ENCODE measurements around the gene TAF4.
"Not testable (repeated sequence)": the region's sequence is repeated elsewhere in the genome, so short reads cannot be mapped to it uniquely, and the experiment has no call there.

The TAF4 gene

DNA sequence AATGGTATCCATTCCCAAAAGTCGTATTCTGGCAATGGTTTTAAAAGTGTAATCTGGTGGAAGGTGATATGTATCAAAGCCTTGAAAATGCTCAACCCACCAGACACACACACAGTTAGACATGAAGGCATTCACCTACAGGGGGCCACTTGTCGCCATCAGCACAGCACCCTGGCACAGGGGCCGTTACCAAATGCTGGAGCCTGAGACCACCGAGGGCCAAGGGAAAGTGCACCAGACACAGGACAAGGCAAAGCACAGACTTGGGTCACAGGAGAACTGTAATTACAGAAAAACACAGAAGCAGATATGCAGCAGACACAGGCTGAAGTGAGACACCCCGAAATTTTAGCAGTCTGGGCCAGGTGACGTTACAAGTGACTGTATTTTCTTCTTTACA lies 9.3 kb downstream of the TAF4 start:
- DNase-seq (ENCODE audit: low read depth, low spot score), result no peak
- TF ChIP-seq, protein P1, sequence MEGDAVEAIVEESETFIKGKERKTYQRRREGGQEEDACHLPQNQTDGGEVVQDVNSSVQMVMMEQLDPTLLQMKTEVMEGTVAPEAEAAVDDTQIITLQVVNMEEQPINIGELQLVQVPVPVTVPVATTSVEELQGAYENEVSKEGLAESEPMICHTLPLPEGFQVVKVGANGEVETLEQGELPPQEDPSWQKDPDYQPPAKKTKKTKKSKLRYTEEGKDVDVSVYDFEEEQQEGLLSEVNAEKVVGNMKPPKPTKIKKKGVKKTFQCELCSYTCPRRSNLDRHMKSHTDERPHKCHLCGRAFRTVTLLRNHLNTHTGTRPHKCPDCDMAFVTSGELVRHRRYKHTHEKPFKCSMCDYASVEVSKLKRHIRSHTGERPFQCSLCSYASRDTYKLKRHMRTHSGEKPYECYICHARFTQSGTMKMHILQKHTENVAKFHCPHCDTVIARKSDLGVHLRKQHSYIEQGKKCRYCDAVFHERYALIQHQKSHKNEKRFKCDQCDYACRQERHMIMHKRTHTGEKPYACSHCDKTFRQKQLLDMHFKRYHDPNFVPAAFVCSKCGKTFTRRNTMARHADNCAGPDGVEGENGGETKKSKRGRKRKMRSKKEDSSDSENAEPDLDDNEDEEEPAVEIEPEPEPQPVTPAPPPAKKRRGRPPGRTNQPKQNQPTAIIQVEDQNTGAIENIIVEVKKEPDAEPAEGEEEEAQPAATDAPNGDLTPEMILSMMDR (IDR thresholded peaks at IDR 0.05; ENCODE audit: low read depth, low read length), result no peak
- in situ Hi-C loops (cut with HindIII; ENCODE audit: low sequenced_read_pairs), result no loop called here
- no peak overlapping the region for H3K4me3 ChIP-seq (ENCODE audit: low read depth, low read length)

DNA sequence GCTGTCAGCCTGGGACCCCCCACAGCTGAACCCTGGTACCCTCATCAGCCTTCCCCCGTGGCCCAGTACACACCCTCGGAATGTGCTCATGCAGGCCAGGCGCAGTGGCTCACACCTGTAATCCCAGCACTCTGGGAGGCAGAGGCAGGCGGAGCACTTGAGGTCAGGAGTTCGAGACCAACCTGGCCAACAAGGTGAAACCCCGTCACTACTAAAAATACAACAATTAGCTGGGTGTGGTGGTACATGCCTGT lies 9.9 kb downstream of the TAF4 start:
- DNase-seq (ENCODE audit: low read depth, low spot score); in situ Hi-C loops (cut with HindIII; ENCODE audit: low sequenced_read_pairs); H3K4me3 ChIP-seq (ENCODE audit: low read depth, low read length): not testable (repeated sequence)

DNA sequence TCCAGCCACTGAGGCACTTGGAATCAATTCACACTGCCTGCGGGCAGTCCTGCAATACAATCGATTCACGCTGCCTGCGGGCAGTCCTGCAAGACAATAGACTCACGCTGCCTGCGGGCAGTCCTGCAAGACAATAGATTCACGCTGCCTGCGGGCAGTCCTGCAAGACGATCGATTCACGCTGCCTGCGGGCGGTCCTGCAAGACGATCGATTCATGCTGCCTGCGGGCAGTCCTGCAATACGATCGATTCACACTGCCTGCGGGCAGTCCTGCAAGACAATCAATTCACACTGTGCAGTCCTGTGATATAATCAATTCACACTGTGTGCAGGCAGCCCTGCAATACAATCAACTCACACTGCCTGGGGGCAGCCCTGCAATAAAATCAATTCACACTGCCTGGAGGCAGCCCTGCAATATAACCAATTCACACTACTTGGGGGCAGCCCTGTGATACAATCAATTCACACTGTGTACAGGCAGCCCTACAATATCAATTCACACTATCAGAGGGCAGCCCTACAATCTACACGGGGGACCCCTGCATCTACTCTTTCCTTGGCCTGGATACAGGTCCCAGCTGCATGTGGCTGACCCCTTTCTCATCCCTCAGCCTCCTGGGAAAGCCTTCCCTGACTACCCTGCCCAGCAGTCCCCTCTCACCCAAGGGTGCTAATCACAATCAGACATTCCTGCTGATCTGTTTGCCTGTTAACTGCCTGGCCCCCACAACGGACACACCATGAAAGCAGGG lies 10.4 kb downstream of the TAF4 start:
- no peak overlapping the region for H3K4me3 ChIP-seq (ENCODE audit: low read depth, low read length)

DNA sequence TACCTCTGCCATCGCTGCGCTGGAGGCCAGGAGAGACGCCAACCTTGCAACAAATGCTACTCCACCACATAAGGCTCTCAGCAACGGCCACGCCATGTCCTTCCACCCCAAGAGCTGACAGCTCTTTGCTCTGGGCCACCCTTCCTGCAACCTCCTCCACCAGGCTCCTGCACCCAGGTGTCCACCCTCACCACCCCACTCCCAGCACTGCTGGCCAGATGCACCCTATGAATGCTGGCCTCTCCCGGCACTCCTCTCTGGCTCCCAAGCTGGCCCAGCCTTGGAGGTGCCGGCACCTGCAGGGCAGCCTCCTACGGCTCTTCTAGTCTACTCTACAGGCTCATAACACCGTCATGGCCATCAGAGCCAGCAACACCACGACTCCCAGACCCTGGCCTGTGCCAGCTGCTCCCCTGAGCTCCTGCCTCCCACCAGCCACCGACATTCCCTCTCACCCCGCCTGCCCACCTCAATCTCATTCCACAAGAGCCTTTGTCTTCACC lies 11.2 kb downstream of the TAF4 start:
- TF ChIP-seq, protein P1 (IDR thresholded peaks at IDR 0.05; ENCODE audit: low read depth, low read length), result no peak
- DNase-seq (ENCODE audit: low read depth, low spot score), result no peak
- in situ Hi-C loops (cut with HindIII; ENCODE audit: low sequenced_read_pairs), result no loop called here
- no peak overlapping the region for H3K4me3 ChIP-seq (ENCODE audit: low read depth, low read length)

More for the DNA sequence above, 10.4 kb downstream of the TAF4 start:
- no peak for DNase-seq (ENCODE audit: low read depth, low spot score)
- TF ChIP-seq, protein P1 (IDR thresholded peaks at IDR 0.05; ENCODE audit: low read depth, low read length), result no peak
- in situ Hi-C loops (cut with HindIII; ENCODE audit: low sequenced_read_pairs), result no loop called here

GRCh38 chr20:62053465-62054196 lies 12.1 kb downstream of the TAF4 start:
- in situ Hi-C loops (cut with HindIII; ENCODE audit: low sequenced_read_pairs), result no loop called here
- no peak for DNase-seq (ENCODE audit: low read depth, low spot score)
- TF ChIP-seq, protein P1 (IDR thresholded peaks at IDR 0.05; ENCODE audit: low read depth, low read length), result no peak
- H3K4me3 ChIP-seq (ENCODE audit: low read depth, low read length), result no peak overlapping the region

DNA sequence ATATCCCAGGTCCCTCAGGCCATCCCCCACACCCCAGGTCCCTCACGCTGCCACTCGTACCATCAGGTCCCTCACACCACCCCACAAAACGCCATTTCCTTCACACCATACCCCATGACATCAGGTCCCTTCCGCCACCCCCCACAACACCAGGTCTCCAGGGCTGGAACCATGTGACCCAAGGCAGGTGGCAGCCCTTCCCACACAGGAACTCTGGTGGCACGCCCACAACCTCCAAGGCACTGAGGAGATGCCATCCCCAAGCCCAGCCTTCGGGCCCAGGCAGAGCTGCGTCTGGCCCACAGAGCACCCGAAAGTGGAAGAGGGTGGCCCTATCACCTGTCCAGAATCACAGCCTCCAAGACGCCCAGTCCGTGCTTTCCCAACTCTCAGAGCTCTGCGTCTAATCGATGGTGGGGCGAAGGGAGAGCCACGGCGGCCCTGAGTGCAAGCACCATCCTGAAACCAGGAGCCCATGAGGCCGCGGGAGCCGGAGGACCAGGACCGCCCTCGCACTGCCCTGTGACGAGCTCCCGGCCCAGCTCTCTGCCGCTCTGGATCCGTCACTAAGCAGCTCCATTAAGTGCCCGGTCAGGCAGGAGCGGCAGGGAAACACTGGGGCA lies 12.7 kb downstream of the TAF4 start:
- TF ChIP-seq, protein P1 (IDR thresholded peaks at IDR 0.05; ENCODE audit: low read depth, low read length), result no peak
- DNase-seq (ENCODE audit: low read depth, low spot score), result no peak
- no peak overlapping the region for H3K4me3 ChIP-seq (ENCODE audit: low read depth, low read length)
- in situ Hi-C loops (cut with HindIII; ENCODE audit: low sequenced_read_pairs), result no loop called here

Measured in astrocyte of the spinal cord (primary cell).